Mesendoderm (in vitro differentiated cells): ENCODE data around the gene RPL27A.

Experiments used
- DNase-seq: peaks from one replicate; pipeline ENCODE4 v3.0.0; 2013
- H2AK5ac ChIP-seq: 2 replicates; pipeline ENCODE4 v1.6.1; 2013; ENCODE audit warnings: low read length, inconsistent platforms
- H2BK120ac ChIP-seq: 2 replicates; pipeline ENCODE4 v1.6.1; 2013; ENCODE audit warnings: low read depth, mild to moderate bottlenecking, low read length, moderate library complexity, mixed read lengths
- H2BK15ac ChIP-seq: replicated peaks from 2 replicates; pipeline ENCODE4 v1.6.1; 2013; ENCODE audit warnings: low read depth, mild to moderate bottlenecking, moderate library complexity
- H2BK5ac ChIP-seq: 2 replicates; pipeline ENCODE4 v1.6.1; 2013; ENCODE audit warnings: low read length, inconsistent platforms
- H3K18ac ChIP-seq: 2 replicates; pipeline ENCODE4 v1.6.1; 2013; ENCODE audit warnings: mild to moderate bottlenecking, low read length, mixed read lengths
- H3K23ac ChIP-seq: one replicate; pipeline ENCODE4 v1.6.1; 2013; ENCODE audit warnings: low read length
- H3K27ac ChIP-seq: 2 replicates; pipeline ENCODE4 v1.5.1; 2013; ENCODE audit warnings: low read depth, mild to moderate bottlenecking, inconsistent platforms, low read length, moderate library complexity
- H3K27me3 ChIP-seq: 2 replicates; pipeline ENCODE4 v1.6.1; 2013; ENCODE audit warnings: low read length, control low read depth, mild to moderate bottlenecking, inconsistent platforms; ENCODE audit not compliant: insufficient read depth, poor library complexity
- H3K36me3 ChIP-seq: 2 replicates; pipeline ENCODE4 v1.6.1; 2013; ENCODE audit warnings: low read length, inconsistent platforms; ENCODE audit not compliant: control insufficient read depth, insufficient read depth
- H3K4ac ChIP-seq: one replicate; pipeline ENCODE4 v1.6.1; 2013; ENCODE audit warnings: low read depth, mild to moderate bottlenecking, low read length, moderate library complexity
- H3K4me1 ChIP-seq: 2 replicates; pipeline ENCODE4 v1.6.1; 2013; ENCODE audit warnings: low read depth, low read length, inconsistent platforms; ENCODE audit not compliant: control insufficient read depth
- H3K4me2 ChIP-seq: 2 replicates; pipeline ENCODE4 v1.6.1; 2013; ENCODE audit warnings: low read length
- H3K4me3 ChIP-seq: 2 replicates; pipeline ENCODE4 v1.5.1; 2013; ENCODE audit warnings: mild to moderate bottlenecking, low read length
- H3K56ac ChIP-seq: one replicate; pipeline ENCODE4 v1.6.1; 2013; ENCODE audit warnings: low read length
- H3K79me1 ChIP-seq: 2 replicates; pipeline ENCODE4 v1.6.1; 2013; ENCODE audit warnings: low read length, inconsistent platforms
- H3K79me2 ChIP-seq: 2 replicates; pipeline ENCODE4 v1.6.1; 2013; ENCODE audit warnings: mild to moderate bottlenecking, low read length; ENCODE audit not compliant: control insufficient read depth, insufficient read depth
- H3K9ac ChIP-seq: 2 replicates; pipeline ENCODE4 v1.6.1; 2013; ENCODE audit warnings: low read length, inconsistent platforms
- H4K5ac ChIP-seq: one replicate; pipeline ENCODE4 v1.6.1; 2013; ENCODE audit warnings: low read length
- H4K8ac ChIP-seq: one replicate; pipeline ENCODE4 v1.6.1; 2013; ENCODE audit warnings: low read depth, mild to moderate bottlenecking, control low read depth, low read length, moderate library complexity
- WGBS: extraction: QIAGEN DNeasy Blood & Tissue Kit; methylation state at CpG from one replicate; pipeline ENCODE4 v1.1.7; 2013; ENCODE audit warnings: low lambda C conversion rate, missing lambda C conversion rate; ENCODE audit not compliant: insufficient coverage; ENCODE audit errors: extremely low coverage; 5-methylcytosine and 5-hydroxymethylcytosine counted together

Gene RPL27A

DNA sequence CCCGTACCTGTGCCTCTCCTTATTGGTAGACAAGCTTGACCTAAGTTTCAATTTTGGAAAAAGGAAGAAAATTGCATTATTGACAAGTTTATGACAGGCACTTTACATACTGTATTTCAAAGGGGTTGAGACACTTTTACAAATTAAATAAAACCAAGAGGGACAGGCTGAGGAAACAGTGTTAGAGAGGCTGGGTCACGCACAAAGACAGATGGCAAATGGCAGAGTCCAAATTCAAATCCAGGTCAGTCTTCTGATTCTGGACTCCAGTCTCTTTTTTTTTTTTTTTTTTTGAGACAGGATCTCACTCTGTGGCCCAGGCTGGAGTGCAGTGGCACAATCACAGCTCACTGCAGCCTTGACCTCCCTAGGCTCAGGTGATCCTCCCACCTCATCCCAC is 10.2 kb upstream of the RPL27A start:
- peak overlapping the region; percentile 48 for H3K9ac ChIP-seq
- peak overlapping the region; percentile 97 for H3K27ac ChIP-seq
- DNase-seq = no peak
- H2BK15ac ChIP-seq = no peak overlapping the region
- no peak overlapping the region for H3K4me2 ChIP-seq
- H2BK120ac ChIP-seq = peak overlapping the region; percentile 99
- H3K79me1 ChIP-seq = no peaks in the 10 kb centered on the region
- peak overlapping the region; percentile 98 for H3K4ac ChIP-seq
- peak overlapping the region; percentile 97 for H3K18ac ChIP-seq
- H2AK5ac ChIP-seq = no peak overlapping the region
- H3K23ac ChIP-seq = no peak overlapping the region
- H2BK5ac ChIP-seq = peak overlapping the region; percentile 65
- peaks cover 7% of the 10 kb centered on the region for H3K4me1 ChIP-seq
- no CpG with 5 or more reads among the region's 2 CpGs for WGBS
- no peaks in the 10 kb centered on the region for H3K36me3 ChIP-seq
- H4K8ac ChIP-seq = peak overlapping the region; percentile 87
- H3K4me3 ChIP-seq = no peak overlapping the region
- no peak overlapping the region for H4K5ac ChIP-seq
- no peaks in the 10 kb centered on the region for H3K27me3 ChIP-seq
- H3K79me2 ChIP-seq = no peaks in the 10 kb centered on the region
- peak overlapping the region; percentile 87 for H3K56ac ChIP-seq

DNA sequence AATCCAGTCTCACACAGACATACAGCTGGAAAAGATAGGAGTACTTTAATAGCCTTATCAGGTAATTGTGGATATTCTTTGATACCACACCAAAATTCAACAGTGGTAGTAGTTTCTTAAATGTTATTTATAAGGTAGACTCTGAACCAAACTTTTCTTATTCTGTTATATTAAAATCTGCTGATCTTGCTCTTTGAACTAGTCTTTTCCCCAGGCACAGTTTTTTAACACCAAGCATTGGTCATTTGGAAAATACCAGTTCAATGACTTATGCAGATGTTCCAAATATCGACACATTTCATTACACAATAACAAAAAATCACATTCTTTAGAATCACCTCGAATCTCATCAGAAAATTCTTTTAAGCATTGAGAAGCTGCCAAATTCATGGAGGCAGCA is 7.7 kb upstream of the RPL27A start:
- H3K27ac ChIP-seq = no peak overlapping the region
- no peak overlapping the region for H3K56ac ChIP-seq
- H2AK5ac ChIP-seq = no peak overlapping the region
- H3K9ac ChIP-seq = no peak overlapping the region
- H4K5ac ChIP-seq = no peak overlapping the region
- H3K4me1 ChIP-seq = peaks cover 7% of the 10 kb centered on the region
- H3K4ac ChIP-seq = no peak overlapping the region
- DNase-seq = no peak
- H3K36me3 ChIP-seq = no peaks in the 10 kb centered on the region
- H3K4me2 ChIP-seq = no peak overlapping the region
- H4K8ac ChIP-seq = no peak overlapping the region
- no peak overlapping the region for H2BK15ac ChIP-seq
- WGBS = 100% methylated on average over 2 of the region's 2 CpGs
- H3K79me1 ChIP-seq = no peaks in the 10 kb centered on the region
- H3K79me2 ChIP-seq = no peaks in the 10 kb centered on the region
- no peak overlapping the region for H3K18ac ChIP-seq
- H3K27me3 ChIP-seq = no peaks in the 10 kb centered on the region
- no peak overlapping the region for H3K4me3 ChIP-seq
- H3K23ac ChIP-seq = no peak overlapping the region
- no peak overlapping the region for H2BK120ac ChIP-seq
- H2BK5ac ChIP-seq = no peak overlapping the region

DNA sequence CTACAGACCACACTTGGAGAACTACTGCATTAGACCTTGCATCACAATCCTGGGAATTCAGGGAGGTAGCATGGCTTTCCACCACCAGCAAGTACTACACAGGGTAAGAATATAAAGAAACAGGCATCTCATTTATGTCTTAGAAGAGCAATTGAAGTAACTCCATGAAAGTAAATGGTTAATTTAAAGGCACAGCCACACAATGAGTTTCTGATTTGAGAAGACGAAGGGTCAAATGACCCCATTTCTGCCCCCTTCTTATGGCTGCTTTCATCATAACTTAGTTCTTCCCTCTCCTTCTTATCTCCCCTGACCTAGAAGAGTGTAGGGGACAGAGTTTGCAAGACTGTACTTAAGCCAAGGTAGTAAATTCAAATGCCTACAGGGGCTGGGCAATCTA is 6.1 kb upstream of the RPL27A start:
- no peak overlapping the region for H3K23ac ChIP-seq
- no peak overlapping the region for H3K4me3 ChIP-seq
- no peak overlapping the region for H2BK5ac ChIP-seq
- no peak overlapping the region for H3K4me2 ChIP-seq
- DNase-seq = no peak
- H3K56ac ChIP-seq = peak overlapping the region; percentile 36
- H3K79me1 ChIP-seq = no peaks in the 10 kb centered on the region
- no peak overlapping the region for H4K5ac ChIP-seq
- no peaks in the 10 kb centered on the region for H3K79me2 ChIP-seq
- no peak overlapping the region for H2BK120ac ChIP-seq
- H3K27me3 ChIP-seq = no peaks in the 10 kb centered on the region
- H2BK15ac ChIP-seq = no peak overlapping the region
- no peak overlapping the region for H2AK5ac ChIP-seq
- WGBS = no CpG with 5 or more reads among the region's 1 CpG
- no peak overlapping the region for H4K8ac ChIP-seq
- no peak overlapping the region for H3K9ac ChIP-seq
- peaks cover 7% of the 10 kb centered on the region for H3K4me1 ChIP-seq
- no peaks in the 10 kb centered on the region for H3K36me3 ChIP-seq
- H3K18ac ChIP-seq = no peak overlapping the region
- H3K4ac ChIP-seq = no peak overlapping the region
- H3K27ac ChIP-seq = no peak overlapping the region

DNA sequence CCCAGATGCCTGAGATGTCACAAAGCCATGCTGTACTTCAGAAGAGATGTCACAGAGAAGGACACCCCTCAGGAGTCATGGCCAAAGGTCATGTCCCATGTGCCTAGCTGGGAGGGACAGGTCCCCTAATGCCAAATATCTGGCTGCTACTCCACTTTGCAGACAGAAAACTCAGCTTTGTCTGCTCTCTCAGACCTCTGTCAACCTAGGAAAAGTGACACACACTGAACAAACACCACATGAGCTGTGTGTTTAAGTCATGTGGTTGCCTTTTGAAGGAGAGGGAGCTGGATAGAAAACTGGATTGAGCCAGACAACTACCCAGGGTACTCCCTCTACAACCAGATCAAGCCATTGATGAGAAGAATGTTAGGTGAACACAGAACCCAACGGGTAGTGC is 3.6 kb upstream of the RPL27A start:
- Histone ChIP-seq H3K27me3 (no peaks in the 10 kb centered on the region), H3K36me3 (peaks cover under 1% of the 10 kb centered on the region), H3K4me2 (no peak overlapping the region), H2AK5ac (no peak overlapping the region), H2BK15ac (no peak overlapping the region), H2BK5ac (no peak overlapping the region), H3K4me1 (no peaks in the 10 kb centered on the region), H4K5ac (no peak overlapping the region), H3K9ac (no peak overlapping the region), H3K79me1 (peaks cover 2% of the 10 kb centered on the region), H3K4ac (no peak overlapping the region), H3K23ac (no peak overlapping the region), H3K56ac (no peak overlapping the region), H2BK120ac (no peak overlapping the region), H3K4me3 (no peak overlapping the region), H4K8ac (no peak overlapping the region), H3K27ac (no peak overlapping the region), H3K18ac (no peak overlapping the region), H3K79me2 (peaks cover 14% of the 10 kb centered on the region)
- DNase-seq = no peak
- WGBS = no CpG with 5 or more reads among the region's 1 CpG

DNA sequence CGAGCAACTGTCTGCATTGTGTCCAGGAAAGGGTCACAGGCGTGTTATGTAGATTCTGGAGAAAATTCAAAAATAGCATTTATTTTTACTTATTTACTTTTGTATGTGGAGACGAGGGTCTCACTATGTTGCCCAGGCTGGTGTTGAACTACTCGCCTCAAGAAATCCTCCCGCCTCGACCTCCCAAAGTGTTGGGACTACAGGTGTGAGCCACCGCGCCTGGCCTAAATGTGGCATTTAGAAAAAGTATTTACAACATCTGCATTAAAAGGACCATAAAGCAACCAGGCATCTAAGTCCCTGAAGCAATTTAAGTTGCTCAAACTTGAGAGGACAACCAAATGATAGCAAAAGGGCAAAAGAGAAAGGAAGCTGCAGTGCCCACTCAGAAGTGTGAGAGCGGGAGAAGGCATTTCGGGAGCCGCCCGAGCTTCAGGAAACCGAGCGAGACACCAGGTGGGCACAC is 722 bp upstream of the RPL27A start:
- no CpG with 5 or more reads among the region's 14 CpGs for WGBS

More for the DNA sequence above, 722 bp upstream of the RPL27A start:
- peaks cover 7% of the 10 kb centered on the region for H3K79me1 ChIP-seq
- H3K4me2 ChIP-seq = peak overlapping the region; percentile 70
- peak overlapping the region; percentile 86 for H3K23ac ChIP-seq
- peak overlapping the region; percentile 99 for H3K9ac ChIP-seq
- H3K18ac ChIP-seq = peak overlapping the region; percentile 88
- H3K4ac ChIP-seq = peak overlapping the region; percentile 97
- H2BK120ac ChIP-seq = no peak overlapping the region
- no peak overlapping the region for H2AK5ac ChIP-seq
- H4K5ac ChIP-seq = no peak overlapping the region
- peak overlapping the region; percentile 69 for H4K8ac ChIP-seq
- peaks cover 2% of the 10 kb centered on the region for H3K4me1 ChIP-seq
- H2BK15ac ChIP-seq = no peak overlapping the region
- H3K4me3 ChIP-seq = peak overlapping the region; percentile 97
- no peaks in the 10 kb centered on the region for H3K27me3 ChIP-seq
- no peak for DNase-seq
- peak overlapping the region; percentile 91 for H2BK5ac ChIP-seq
- H3K79me2 ChIP-seq = peaks cover 27% of the 10 kb centered on the region
- peaks cover 12% of the 10 kb centered on the region for H3K36me3 ChIP-seq
- H3K56ac ChIP-seq = peak overlapping the region; percentile 100
- peak overlapping the region; percentile 96 for H3K27ac ChIP-seq
